Smooth muscle cell (in vitro differentiated cells): ENCODE results near the gene EFNB3. TPM values are rescaled to one million over a fixed set of nuclear protein-coding genes. Genes with fewer than 3 reads are reported as not detected.

ENCODE experiments used
- DNase-seq: peaks from one replicate; lab custom pipeline; 2025; ENCODE audit not compliant: unreplicated experiment; lab: John Stamatoyannopoulos, UW
- H2AFZ ChIP-seq: fragments of 200-600 bp; sonication (generic); 2 replicates; pipeline ENCODE4 v1.6.0; 2016; ENCODE audit warnings: antibody characterized with exemption, low read depth, mild to moderate bottlenecking
- H3F3A ChIP-seq: fragments of 200-600 bp; sonication (generic); 2 replicates; pipeline ENCODE4 v1.6.0; 2017; ENCODE audit warnings: antibody characterized with exemption, low read depth
- H3K27ac ChIP-seq: fragments of 200-600 bp; sonication (generic); 2 replicates; pipeline ENCODE4 v1.5.1; 2016; ENCODE audit warnings: low read depth, mild to moderate bottlenecking
- H3K27me3 ChIP-seq: fragments of 200-600 bp; sonication (generic); 2 replicates; pipeline ENCODE4 v1.6.1; 2016; ENCODE audit warnings: low read depth, mild to moderate bottlenecking
- H3K36me3 ChIP-seq: fragments of 200-600 bp; sonication (generic); 2 replicates; pipeline ENCODE4 v1.5.1; 2016; ENCODE audit warnings: low read depth
- H3K4me1 ChIP-seq: fragments of 200-600 bp; sonication (generic); 2 replicates; pipeline ENCODE4 v1.5.1; 2016; ENCODE audit warnings: low read depth
- H3K4me2 ChIP-seq: fragments of 200-600 bp; sonication (generic); 2 replicates; pipeline ENCODE4 v1.6.0; 2016; ENCODE audit warnings: mild to moderate bottlenecking
- H3K4me3 ChIP-seq: fragments of 200-600 bp; sonication (generic); 2 replicates; pipeline ENCODE4 v1.5.1; 2016; ENCODE audit warnings: mild to moderate bottlenecking
- H3K79me2 ChIP-seq: fragments of 200-600 bp; sonication (generic); 2 replicates; pipeline ENCODE4 v1.6.0; 2016; ENCODE audit warnings: low read depth, mild to moderate bottlenecking
- H3K9ac ChIP-seq: fragments of 200-600 bp; sonication (generic); 2 replicates; pipeline ENCODE4 v1.6.0; 2016; ENCODE audit warnings: low read depth
- H3K9me3 ChIP-seq: fragments of 200-600 bp; sonication (generic); replicated peaks from 2 replicates; pipeline ENCODE4 v1.5.1; 2016; ENCODE audit warnings: low read depth
- H4K20me1 ChIP-seq: fragments of 200-600 bp; sonication (generic); 2 replicates; pipeline ENCODE4 v1.6.0; 2016; ENCODE audit warnings: low read depth
- CTCF ChIP-seq: fragments of 200-600 bp; sonication (generic); IDR thresholded peaks from 2 replicates; pipeline ENCODE4 v1.5.1; 2017; ENCODE audit warnings: borderline replicate concordance, mild to moderate bottlenecking, antibody characterized with exemption; ENCODE audit not compliant: insufficient read depth, poor library complexity, severe bottlenecking
- WGBS: methylation state at CpG from one replicate; pipeline ENCODE4 v1.1.7; 2016; ENCODE audit warnings: low lambda C conversion rate; 5-methylcytosine and 5-hydroxymethylcytosine counted together
- polyA plus RNA-seq: library from polyadenylated mRNA; unstranded; fragments of >200 nt; fragmentation: Nextera tagmentation; extraction: Ambion mirVana; gene quantifications from 2 replicates; pipeline ENCODE4 v1.2.1, GENCODE V29; 2016
- total RNA-seq: library from RNA; depleted of rRNA; stranded (reverse); fragments of >200 nt; gene quantifications from 2 replicates; pipeline ENCODE4 v1.2.3, GENCODE V29; 2014

EFNB3 gene
- total and polyA plus RNA-seq, 2 experiments from 2014 or later = 4.8 to 6.7 TPM

- Histone ChIP-seq H2AFZ (no peak overlapping the region), H3K79me2 (no peaks in the 10 kb centered on the region), H3K27me3 (peaks cover 45% of the 10 kb centered on the region), H3K9ac (no peak overlapping the region), H3K4me1 (no peaks in the 10 kb centered on the region), H4K20me1 (no peaks in the 10 kb centered on the region), H3K4me3 (no peak overlapping the region), H3K27ac (no peak overlapping the region), H3K4me2 (no peak overlapping the region), H3F3A (no peaks in the 10 kb centered on the region), H3K36me3 (no peaks in the 10 kb centered on the region), H3K9me3 (no peaks in the 10 kb centered on the region)
- no peak for DNase-seq
- TF ChIP-seq CTCF = no peak
- 88% methylated on average over 10 of the region's 14 CpGs for WGBS
Observed at GRCh38 chr17:7739746-7740145, 34.7 kb downstream of the EFNB3 start.

GRCh38 chr17:7740481-7741001 lies 35.5 kb downstream of the EFNB3 start:
- H3K4me3 ChIP-seq = no peak overlapping the region
- H3K27ac ChIP-seq = no peak overlapping the region
- no peaks in the 10 kb centered on the region for H3K4me1 ChIP-seq
- H3F3A ChIP-seq = no peaks in the 10 kb centered on the region
- peaks cover 44% of the 10 kb centered on the region for H3K27me3 ChIP-seq
- 91% methylated on average over 42 of the region's 42 CpGs for whole genome bisulfite sequencing
- no peak for DNase-seq
- H3K4me2 ChIP-seq = no peak overlapping the region
- no peaks in the 10 kb centered on the region for H3K36me3 ChIP-seq
- no peak overlapping the region for H3K9ac ChIP-seq
- no peaks in the 10 kb centered on the region for H3K9me3 ChIP-seq
- H4K20me1 ChIP-seq = no peaks in the 10 kb centered on the region
- H2AFZ ChIP-seq = no peak overlapping the region
- H3K79me2 ChIP-seq = no peaks in the 10 kb centered on the region
- no peak for TF ChIP-seq CTCF

- no peak for DNase-seq
- TF ChIP-seq CTCF = no peak
- Histone ChIP-seq H3K27me3 (peaks cover 26% of the 10 kb centered on the region), H3K27ac (no peak overlapping the region), H3K4me2 (no peak overlapping the region), H3K9ac (no peak overlapping the region), H3K79me2 (no peaks in the 10 kb centered on the region), H3F3A (peaks cover 10% of the 10 kb centered on the region), H3K9me3 (no peaks in the 10 kb centered on the region), H4K20me1 (no peaks in the 10 kb centered on the region), H3K36me3 (no peaks in the 10 kb centered on the region), H3K4me1 (peaks cover 9% of the 10 kb centered on the region), H2AFZ (no peak overlapping the region), H3K4me3 (no peak overlapping the region)
- WGBS = 98% methylated on average over 10 of the region's 10 CpGs
Observed at GRCh38 chr17:7742729-7743128, 37.7 kb downstream of the EFNB3 start.

GRCh38 chr17:7744416-7744815 lies 39.4 kb downstream of the EFNB3 start:
- WGBS = 68% methylated on average over 8 of the region's 8 CpGs
- Histone ChIP-seq H3K27me3 (peaks cover 14% of the 10 kb centered on the region), H3K4me3 (no peak overlapping the region), H3K9ac (no peak overlapping the region), H3K36me3 (no peaks in the 10 kb centered on the region), H3K27ac (no peak overlapping the region), H3K9me3 (no peaks in the 10 kb centered on the region), H3K4me2 (no peak overlapping the region), H3F3A (peaks cover 10% of the 10 kb centered on the region), H2AFZ (no peak overlapping the region), H3K4me1 (peaks cover 14% of the 10 kb centered on the region), H4K20me1 (no peaks in the 10 kb centered on the region), H3K79me2 (no peaks in the 10 kb centered on the region)
- TF ChIP-seq CTCF = no peak
- no peak for DNase-seq
